ENCODE data around the gene RSRC1.
"Not testable (repeated sequence)": the region's sequence is repeated elsewhere in the genome, so short reads cannot be mapped to it uniquely, and the experiment has no call there.

Gene RSRC1

GRCh38 chr3:158479051-158479450 is 369.2 kb downstream of the RSRC1 start:
- no peak for DNase-seq

- no peak for DNase-seq
These were observed 373.9 kb downstream of the RSRC1 start for GRCh38 chr3:158483701-158484235.

- DNase-seq: no peak
These were observed 376.3 kb downstream of the RSRC1 start for GRCh38 chr3:158486200-158486599.

- DNase-seq: no peak
These were observed 378.8 kb downstream of the RSRC1 start for GRCh38 chr3:158488670-158489069.

DNA sequence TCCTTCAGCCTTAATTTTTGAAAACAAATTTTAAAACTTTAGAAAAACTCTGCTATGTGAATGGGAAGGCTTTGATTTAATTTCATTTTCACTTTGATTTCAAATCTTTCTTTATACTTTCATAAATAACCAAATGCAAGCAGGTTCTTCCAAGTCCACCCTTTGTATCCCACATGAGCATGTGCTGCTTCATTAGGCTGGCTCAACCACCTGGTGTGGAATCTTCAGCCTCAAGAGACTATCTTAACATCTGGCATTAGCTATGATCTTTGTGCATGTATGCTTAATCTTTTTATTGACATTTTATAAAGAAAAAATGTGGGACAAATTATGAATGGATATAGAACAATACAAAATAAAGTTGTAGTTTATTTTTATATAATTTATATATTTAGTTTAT is 379.3 kb downstream of the RSRC1 start:
- no peak for DNase-seq

- no peak for DNase-seq
These were observed 382.1 kb downstream of the RSRC1 start for GRCh38 chr3:158491968-158492367.

DNA sequence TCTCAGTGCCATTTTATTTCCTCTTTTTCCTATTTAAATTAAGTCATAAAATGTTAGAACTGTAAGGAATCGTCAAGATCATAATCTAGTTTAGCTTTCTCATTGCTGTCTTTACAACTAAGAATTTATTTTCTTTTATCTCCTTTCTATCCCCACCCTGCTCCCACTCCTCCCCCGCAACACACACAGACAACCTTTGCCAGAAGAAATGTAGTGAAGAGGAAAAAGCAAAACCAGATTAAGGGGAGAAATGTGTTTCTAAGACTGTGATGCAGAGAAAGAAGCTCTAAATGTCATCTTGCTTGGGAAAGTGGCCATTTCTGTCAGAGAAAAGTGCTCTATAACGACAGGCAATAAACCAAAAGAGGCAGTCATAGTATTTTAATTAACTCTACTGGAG is 382.8 kb downstream of the RSRC1 start:
- no peak for DNase-seq

GRCh38 chr3:158493931-158494330 is 384.0 kb downstream of the RSRC1 start:
- no peak for DNase-seq

DNA sequence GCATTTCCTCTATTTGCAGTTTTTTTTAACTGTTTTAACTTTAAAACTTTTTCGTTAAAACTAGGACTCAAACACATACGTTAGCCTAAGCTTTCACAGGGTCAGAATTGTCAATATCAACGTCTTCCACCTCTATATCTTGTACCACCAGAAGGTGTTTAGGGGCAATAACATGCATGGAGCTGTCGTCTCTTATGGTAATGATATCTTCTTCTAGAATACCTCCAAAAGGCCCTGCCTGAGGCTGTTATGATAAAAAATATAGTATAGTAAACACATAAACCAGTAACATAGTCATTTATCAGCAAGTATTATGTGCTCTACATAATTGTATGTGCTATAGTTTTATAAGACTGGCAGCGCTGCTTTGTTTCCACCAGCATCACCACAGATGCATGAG is 384.8 kb downstream of the RSRC1 start:
- no peak for DNase-seq

DNA sequence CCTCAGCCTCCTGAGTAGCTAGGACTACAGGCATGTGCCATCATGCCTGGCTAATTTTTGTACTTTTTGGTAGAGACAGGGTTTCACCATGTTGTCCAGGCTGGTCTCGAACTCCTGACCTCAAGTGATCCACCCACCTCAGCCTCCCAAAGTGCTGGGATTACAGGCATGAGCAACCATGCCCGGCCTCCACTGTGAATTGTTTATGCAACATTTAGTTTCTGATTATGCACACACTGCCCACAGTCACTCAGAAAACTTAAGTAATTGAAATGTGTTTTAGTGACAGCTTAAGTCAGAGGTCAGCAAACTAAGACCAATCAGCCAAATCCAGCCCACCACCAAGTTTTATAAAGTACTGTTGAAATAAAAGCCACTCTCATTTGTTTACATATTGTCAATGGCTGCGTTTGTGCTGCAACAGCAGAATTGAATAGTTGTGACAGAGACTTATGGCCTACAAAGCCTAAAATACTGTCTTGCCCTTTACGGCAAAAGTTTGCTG is 385.6 kb downstream of the RSRC1 start:
- DNase-seq: not testable (repeated sequence)

GRCh38 chr3:158505117-158505516 is 395.2 kb downstream of the RSRC1 start:
- no peak for DNase-seq

DNA sequence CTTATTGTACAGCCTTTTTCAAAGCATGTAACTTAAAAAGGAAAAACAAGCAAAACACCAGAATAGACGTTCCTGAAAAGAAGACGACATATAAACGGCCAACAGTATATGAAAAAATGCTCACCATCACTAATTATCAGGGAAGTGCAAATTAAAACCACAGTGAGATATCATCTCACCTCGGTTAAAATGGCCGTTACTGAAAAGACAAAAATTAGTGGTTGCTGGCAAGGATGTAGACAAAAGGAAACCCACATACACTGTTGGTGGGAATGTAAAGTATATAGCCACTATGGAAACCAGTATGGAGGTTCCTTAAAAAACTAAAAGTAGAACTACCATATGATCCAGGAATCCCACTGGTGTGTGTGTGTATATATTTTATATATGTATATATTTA is 396.6 kb downstream of the RSRC1 start:
- no peak for DNase-seq

DNA sequence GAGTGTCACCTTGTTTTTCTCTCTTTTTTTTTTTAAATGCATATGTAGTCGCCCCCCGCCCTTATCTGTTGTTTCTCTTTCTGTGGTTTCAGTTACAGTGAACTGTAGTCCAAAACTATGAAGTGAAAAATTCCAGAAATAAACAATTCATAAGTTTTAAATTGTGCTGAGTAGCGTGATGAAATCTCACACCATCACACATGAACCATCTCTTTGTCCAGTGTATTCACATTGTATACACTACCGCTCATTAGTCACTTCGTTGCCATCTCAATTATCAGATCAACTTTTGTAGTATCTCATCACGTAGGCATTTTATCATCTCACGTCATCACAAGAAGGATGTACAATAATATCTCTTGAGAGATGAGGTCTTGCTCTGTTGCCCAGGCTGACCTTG is 398.6 kb downstream of the RSRC1 start:
- no peak for DNase-seq

DNA sequence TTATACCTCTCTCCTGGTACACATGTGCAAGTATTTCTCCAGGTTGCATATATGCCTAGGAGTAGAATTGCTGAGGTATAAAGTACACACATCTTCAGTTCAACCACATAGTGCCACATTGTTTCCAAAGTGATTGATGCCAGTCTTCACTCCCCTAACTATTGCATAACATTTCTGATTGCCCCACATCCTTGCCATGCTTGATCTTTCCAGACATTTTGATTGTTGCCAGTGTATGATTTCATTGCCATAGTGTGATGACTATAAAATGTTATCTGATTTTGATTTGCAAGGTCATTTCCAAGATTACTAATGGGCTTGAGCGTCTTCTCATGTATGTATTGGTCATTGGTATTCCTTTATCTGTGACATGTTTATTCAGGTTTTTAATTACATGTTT is 400.0 kb downstream of the RSRC1 start:
- no peak for DNase-seq

DNA sequence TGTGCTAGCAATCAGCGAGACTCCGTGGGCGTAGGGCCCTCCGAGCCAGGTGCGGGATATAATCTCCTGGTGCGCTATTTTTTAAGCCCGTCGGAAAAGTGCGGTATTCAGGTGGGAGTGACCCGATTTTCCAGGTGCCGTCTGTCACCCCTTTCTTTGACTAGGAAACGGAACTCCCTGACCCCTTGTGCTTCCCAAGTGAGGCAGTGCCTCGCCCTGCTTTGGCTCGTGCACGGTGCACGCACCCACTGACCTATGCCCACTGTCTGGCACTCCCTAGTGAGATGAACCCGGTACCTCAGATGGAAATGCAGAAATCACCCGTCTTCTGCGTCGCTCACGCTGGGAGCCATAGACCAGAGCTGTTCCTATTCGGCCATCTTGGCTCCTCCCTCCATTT is 406.8 kb downstream of the RSRC1 start:
- DNase-seq: not testable (repeated sequence)

- no peak for DNase-seq
These were observed 409.9 kb downstream of the RSRC1 start for GRCh38 chr3:158519776-158520175.

- no peak for DNase-seq
These were observed 410.5 kb downstream of the RSRC1 start for GRCh38 chr3:158520433-158520832.

- DNase-seq: no peak
These were observed 412.6 kb downstream of the RSRC1 start for GRCh38 chr3:158522221-158523136.

DNA sequence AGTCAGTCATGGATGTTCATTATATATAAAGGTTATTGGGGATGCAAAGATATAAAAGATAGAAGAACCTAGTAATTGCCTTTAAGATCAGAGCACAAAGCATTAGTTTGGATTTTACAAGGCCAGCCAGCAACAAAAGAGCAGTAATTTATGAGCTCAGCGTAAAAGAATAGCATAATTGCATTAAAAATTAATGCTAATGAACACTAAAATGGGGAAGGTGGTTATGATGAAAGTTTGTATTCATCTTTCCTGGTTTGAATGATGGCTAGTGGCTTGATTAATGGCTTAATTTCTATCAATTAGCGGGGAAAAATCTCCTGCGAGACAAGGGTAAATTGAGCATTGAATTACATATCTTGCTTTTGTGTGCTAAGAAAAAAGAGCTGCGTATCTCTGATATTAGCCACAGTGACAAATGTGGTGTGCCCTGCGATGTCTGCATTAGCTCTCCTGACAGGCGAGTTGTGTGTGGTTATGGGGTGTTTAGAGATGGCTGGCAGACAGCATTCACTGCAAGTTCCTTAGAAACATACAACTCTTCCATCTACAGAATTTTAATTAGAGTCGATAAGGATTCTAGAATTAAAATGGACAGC is 418.3 kb downstream of the RSRC1 start:
- no peak for DNase-seq

GRCh38 chr3:158531334-158531733 is 421.4 kb downstream of the RSRC1 start:
- no peak for DNase-seq

DNA sequence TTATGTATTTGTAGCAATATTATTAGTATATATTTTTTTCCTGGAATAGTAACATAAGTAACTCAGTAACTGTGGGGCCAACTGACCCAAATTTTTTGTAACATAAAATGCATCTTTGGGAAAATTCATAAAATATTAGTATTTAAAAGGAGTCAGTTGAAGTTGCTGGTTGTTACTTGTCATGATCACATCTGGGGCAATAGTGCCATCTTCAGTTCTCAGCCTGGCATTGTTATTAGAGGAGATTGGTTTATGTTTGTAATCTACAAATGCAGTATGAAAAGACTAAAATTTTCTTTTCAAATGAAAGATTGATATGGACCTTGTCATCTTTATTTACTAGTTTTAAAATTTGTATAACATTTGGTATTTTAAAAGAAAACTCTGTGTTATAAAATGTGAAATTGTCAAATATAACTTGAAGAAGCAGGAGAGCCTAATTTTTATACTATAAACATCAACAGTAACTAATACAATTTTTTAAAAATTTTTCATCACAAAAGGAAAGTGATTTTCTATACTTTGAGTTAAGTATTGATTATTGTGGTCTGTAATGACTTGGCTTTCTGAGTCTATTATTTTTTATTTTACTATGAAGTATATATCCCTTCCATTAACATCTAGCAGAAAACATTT is 422.3 kb downstream of the RSRC1 start:
- no peak for DNase-seq

DNA sequence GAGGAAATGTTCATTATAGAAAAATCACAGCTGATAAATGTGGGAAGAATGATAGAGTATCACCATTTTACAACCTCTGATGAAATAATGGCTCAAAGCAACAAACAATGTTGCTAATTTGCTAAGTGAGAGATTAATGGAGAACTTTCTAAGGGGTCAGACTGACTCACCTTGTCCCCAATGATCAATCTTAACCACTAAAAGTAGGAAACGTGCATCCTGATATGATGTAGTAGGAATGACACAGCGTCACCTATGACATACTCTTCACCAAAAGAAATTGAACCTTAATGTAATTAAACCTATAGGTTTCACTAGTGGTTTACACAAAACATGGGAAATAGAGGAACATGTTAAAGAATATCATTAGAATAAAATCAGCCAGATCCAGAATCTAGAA is 426.0 kb downstream of the RSRC1 start:
- DNase-seq: no peak

- DNase-seq: no peak
These were observed 429.6 kb downstream of the RSRC1 start for GRCh38 chr3:158539414-158540014.
